ENCODE data around the gene RGS6.

The RGS6 gene

GRCh38 chr14:71947947-71948500 lies 15.8 kb downstream of the RGS6 start:
- no peak for DNase-seq (ENCODE audit: low spot score)

GRCh38 chr14:71952381-71953363 lies 20.4 kb downstream of the RGS6 start:
- no peak for DNase-seq (ENCODE audit: low spot score)

- no peak for DNase-seq (ENCODE audit: low spot score)
These were observed 24.8 kb downstream of the RGS6 start for GRCh38 chr14:71956920-71957563.

GRCh38 chr14:71959055-71959454 lies 26.8 kb downstream of the RGS6 start:
- no peak for DNase-seq (ENCODE audit: low spot score)

- no peak for DNase-seq (ENCODE audit: low spot score)
These were observed 28.5 kb downstream of the RGS6 start for GRCh38 chr14:71960494-71961353.

GRCh38 chr14:71961972-71962371 lies 29.7 kb downstream of the RGS6 start:
- DNase-seq (ENCODE audit: low spot score), result no peak

- DNase-seq (ENCODE audit: low spot score), result no peak
These were observed 32.5 kb downstream of the RGS6 start for GRCh38 chr14:71964716-71965115.

- DNase-seq (ENCODE audit: low spot score), result no peak
These were observed 34.3 kb downstream of the RGS6 start for GRCh38 chr14:71966528-71966927.

- no peak for DNase-seq (ENCODE audit: low spot score)
These were observed 35.5 kb downstream of the RGS6 start for GRCh38 chr14:71967704-71968103.

GRCh38 chr14:71970272-71970671 lies 38.0 kb downstream of the RGS6 start:
- DNase-seq (ENCODE audit: low spot score), result no peak

- no peak for DNase-seq (ENCODE audit: low spot score)
These were observed 53.4 kb downstream of the RGS6 start for GRCh38 chr14:71985538-71986189.

- no peak for DNase-seq (ENCODE audit: low spot score)
These were observed 56.2 kb downstream of the RGS6 start for GRCh38 chr14:71988476-71988875.

- DNase-seq (ENCODE audit: low spot score), result no peak
These were observed 56.7 kb downstream of the RGS6 start for GRCh38 chr14:71988939-71989338.

- DNase-seq (ENCODE audit: low spot score), result no peak
These were observed 62.2 kb downstream of the RGS6 start for GRCh38 chr14:71994416-71994815.

- no peak for DNase-seq (ENCODE audit: low spot score)
These were observed 63.5 kb downstream of the RGS6 start for GRCh38 chr14:71995741-71996140.

- DNase-seq (ENCODE audit: low spot score), result no peak
These were observed 64.4 kb downstream of the RGS6 start for GRCh38 chr14:71996610-71997009.

GRCh38 chr14:72000907-72001306 lies 68.7 kb downstream of the RGS6 start:
- DNase-seq (ENCODE audit: low spot score), result no peak

GRCh38 chr14:72002731-72003130 lies 70.5 kb downstream of the RGS6 start:
- DNase-seq (ENCODE audit: low spot score), result no peak

- DNase-seq (ENCODE audit: low spot score), result no peak
These were observed 76.4 kb downstream of the RGS6 start for GRCh38 chr14:72008666-72009065.

- DNase-seq (ENCODE audit: low spot score), result no peak
These were observed 78.2 kb downstream of the RGS6 start for GRCh38 chr14:72010474-72010873.

GRCh38 chr14:72013721-72014345 lies 81.6 kb downstream of the RGS6 start:
- DNase-seq (ENCODE audit: low spot score), result no peak
